ENCODE results near the gene OR6C4.
"Not testable (repeated sequence)": the region's sequence is repeated elsewhere in the genome, so short reads cannot be mapped to it uniquely, and the experiment has no call there.

- TF ChIP-seq, protein P1, sequence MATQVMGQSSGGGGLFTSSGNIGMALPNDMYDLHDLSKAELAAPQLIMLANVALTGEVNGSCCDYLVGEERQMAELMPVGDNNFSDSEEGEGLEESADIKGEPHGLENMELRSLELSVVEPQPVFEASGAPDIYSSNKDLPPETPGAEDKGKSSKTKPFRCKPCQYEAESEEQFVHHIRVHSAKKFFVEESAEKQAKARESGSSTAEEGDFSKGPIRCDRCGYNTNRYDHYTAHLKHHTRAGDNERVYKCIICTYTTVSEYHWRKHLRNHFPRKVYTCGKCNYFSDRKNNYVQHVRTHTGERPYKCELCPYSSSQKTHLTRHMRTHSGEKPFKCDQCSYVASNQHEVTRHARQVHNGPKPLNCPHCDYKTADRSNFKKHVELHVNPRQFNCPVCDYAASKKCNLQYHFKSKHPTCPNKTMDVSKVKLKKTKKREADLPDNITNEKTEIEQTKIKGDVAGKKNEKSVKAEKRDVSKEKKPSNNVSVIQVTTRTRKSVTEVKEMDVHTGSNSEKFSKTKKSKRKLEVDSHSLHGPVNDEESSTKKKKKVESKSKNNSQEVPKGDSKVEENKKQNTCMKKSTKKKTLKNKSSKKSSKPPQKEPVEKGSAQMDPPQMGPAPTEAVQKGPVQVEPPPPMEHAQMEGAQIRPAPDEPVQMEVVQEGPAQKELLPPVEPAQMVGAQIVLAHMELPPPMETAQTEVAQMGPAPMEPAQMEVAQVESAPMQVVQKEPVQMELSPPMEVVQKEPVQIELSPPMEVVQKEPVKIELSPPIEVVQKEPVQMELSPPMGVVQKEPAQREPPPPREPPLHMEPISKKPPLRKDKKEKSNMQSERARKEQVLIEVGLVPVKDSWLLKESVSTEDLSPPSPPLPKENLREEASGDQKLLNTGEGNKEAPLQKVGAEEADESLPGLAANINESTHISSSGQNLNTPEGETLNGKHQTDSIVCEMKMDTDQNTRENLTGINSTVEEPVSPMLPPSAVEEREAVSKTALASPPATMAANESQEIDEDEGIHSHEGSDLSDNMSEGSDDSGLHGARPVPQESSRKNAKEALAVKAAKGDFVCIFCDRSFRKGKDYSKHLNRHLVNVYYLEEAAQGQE (IDR thresholded peaks at IDR 0.05; ENCODE audit: insufficient replicate concordance, low read depth): not testable (repeated sequence)
- not testable (repeated sequence) for TF ChIP-seq POLR2AphosphoS5 (IDR thresholded peaks at IDR 0.05; ENCODE audit: low read depth); CTCF (IDR thresholded peaks at IDR 0.05; ENCODE audit: insufficient read depth, low read length); GABPA (IDR thresholded peaks at IDR 0.05; ENCODE audit: low read depth)
Measured at GRCh38 chr12:55590152-55590551, 40.8 kb downstream of the OR6C4 start.

Data from HL-60 (cell line).